Memory B cell (primary cell): ENCODE data around the gene NPPA.

ENCODE experiments used
- ATAC-seq: fragments of 150-1000 bp; cut with Tn5 transposase; 2 replicates; pipeline ENCODE4 v1.10.0; 2021; ENCODE audit warnings: low read depth, mild to moderate bottlenecking, moderate library complexity
- DNase-seq, 2 donors: peaks; one replicate each; pipeline ENCODE4 v3.0.0; 2022; ENCODE audit warnings: low spot score in 2 of 2
- H3K27ac Mint-ChIP-seq: one replicate; pipeline ENCODE4 v1.8.0; 2022; ENCODE audit warnings: mild to moderate bottlenecking, moderate library complexity, mixed read lengths
- H3K27me3 Mint-ChIP-seq: one replicate; pipeline ENCODE4 v1.8.0; 2022; ENCODE audit warnings: mixed read lengths
- H3K36me3 Mint-ChIP-seq: one replicate; pipeline ENCODE4 v1.8.0; 2022; ENCODE audit warnings: mild to moderate bottlenecking, mixed read lengths
- H3K4me1 Mint-ChIP-seq: one replicate; pipeline ENCODE4 v1.8.0; 2022; ENCODE audit warnings: mixed read lengths
- H3K4me3 Mint-ChIP-seq: one replicate; pipeline ENCODE4 v1.8.0; 2022; ENCODE audit warnings: mild to moderate bottlenecking, moderate library complexity, mixed read lengths
- H3K9me3 Mint-ChIP-seq: one replicate; pipeline ENCODE4 v1.8.0; 2022; ENCODE audit warnings: mixed read lengths

Gene NPPA

GRCh38 chr1:11800756-11801433 is 46.7 kb downstream of the NPPA start:
- Mint-ChIP-seq H3K27me3 (no peaks in the 10 kb centered on the region), H3K4me1 (peaks cover 33% of the 10 kb centered on the region), H3K9me3 (no peaks in the 10 kb centered on the region), H3K4me3 (no peak overlapping the region), H3K36me3 (peaks cover 12% of the 10 kb centered on the region), H3K27ac (no peak overlapping the region)
- ATAC-seq = no peak
- DNase-seq = no peak

DNA sequence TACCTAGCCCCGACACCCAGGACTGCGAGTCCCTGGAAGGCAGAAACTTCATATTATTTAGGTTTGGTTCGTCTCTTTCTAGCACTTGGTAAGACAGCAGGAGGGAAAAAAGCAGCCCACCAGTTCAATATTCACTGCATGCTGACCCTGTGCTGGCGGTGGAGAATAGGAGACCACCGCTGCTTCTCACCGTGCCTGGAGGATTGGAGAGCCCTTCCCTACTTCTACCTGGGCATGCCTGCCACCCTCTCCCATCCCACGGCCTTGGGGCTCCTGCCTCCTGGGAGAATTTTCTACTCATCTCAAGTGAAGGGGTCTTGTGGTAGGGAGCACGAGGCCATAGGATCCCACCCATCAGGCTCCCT is 47.2 kb downstream of the NPPA start:
- no peaks in the 10 kb centered on the region for H3K27me3 Mint-ChIP-seq
- H3K36me3 Mint-ChIP-seq = peaks cover 15% of the 10 kb centered on the region
- no peaks in the 10 kb centered on the region for H3K9me3 Mint-ChIP-seq
- no peak overlapping the region for H3K27ac Mint-ChIP-seq
- no peak for ATAC-seq
- DNase-seq = no peak
- peaks cover 33% of the 10 kb centered on the region for H3K4me1 Mint-ChIP-seq
- H3K4me3 Mint-ChIP-seq = no peak overlapping the region

GRCh38 chr1:11799896-11800295 is 47.7 kb downstream of the NPPA start:
- Mint-ChIP-seq H3K4me3 (no peak overlapping the region), H3K4me1 (peaks cover 32% of the 10 kb centered on the region), H3K27ac (no peak overlapping the region), H3K27me3 (no peaks in the 10 kb centered on the region), H3K9me3 (no peaks in the 10 kb centered on the region), H3K36me3 (peaks cover 18% of the 10 kb centered on the region)
- ATAC-seq (no peak), DNase-seq (no peak)

GRCh38 chr1:11799099-11799498 is 48.5 kb downstream of the NPPA start:
- peaks cover 21% of the 10 kb centered on the region for H3K36me3 Mint-ChIP-seq
- H3K27me3 Mint-ChIP-seq = no peaks in the 10 kb centered on the region
- ATAC-seq = no peak

DNA sequence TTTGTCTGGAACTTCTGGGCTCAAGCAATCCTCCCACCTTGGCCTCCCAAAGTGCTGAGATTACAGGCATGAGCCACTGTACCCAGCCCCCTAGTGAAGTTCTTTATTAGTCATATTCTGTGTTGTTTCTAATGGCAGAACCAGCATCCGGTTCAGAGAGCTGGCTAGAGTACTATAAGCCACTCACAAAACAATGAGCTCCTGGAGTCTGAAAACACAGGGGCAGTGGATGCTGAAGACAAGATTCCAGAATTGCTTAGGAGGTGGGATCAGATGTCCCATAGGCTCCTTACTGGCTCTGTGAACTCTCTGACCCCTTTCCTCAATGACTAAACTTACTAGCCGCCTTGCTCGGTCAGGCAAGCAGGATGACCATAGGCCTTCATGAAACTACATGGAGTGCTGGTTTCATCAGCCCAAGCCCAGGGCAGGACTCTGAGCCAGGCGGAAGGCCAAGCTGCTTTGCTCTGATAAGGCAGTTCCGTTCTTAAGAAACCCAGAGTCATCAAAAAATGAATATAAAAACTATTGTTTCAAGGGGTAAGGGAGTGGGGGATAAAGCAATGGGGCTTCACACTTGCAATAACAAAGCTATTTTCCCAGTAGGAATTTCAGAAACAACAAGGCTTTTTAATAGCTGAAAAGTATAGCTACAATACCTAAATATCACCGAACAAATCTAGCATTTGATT is 49.9 kb downstream of the NPPA start:
- DNase-seq = no peak
- no peaks in the 10 kb centered on the region for H3K27me3 Mint-ChIP-seq
- peaks cover 21% of the 10 kb centered on the region for H3K36me3 Mint-ChIP-seq
- no peak overlapping the region for H3K4me3 Mint-ChIP-seq
- H3K27ac Mint-ChIP-seq = no peak overlapping the region
- no peaks in the 10 kb centered on the region for H3K9me3 Mint-ChIP-seq
- H3K4me1 Mint-ChIP-seq = peaks cover 14% of the 10 kb centered on the region
- no peak for ATAC-seq

More at GRCh38 chr1:11799099-11799498, 48.5 kb downstream of the NPPA start:
- Mint-ChIP-seq H3K4me1 (peaks cover 24% of the 10 kb centered on the region), H3K27ac (no peak overlapping the region), H3K4me3 (no peak overlapping the region), H3K9me3 (no peaks in the 10 kb centered on the region)
- DNase-seq = no peak

DNA sequence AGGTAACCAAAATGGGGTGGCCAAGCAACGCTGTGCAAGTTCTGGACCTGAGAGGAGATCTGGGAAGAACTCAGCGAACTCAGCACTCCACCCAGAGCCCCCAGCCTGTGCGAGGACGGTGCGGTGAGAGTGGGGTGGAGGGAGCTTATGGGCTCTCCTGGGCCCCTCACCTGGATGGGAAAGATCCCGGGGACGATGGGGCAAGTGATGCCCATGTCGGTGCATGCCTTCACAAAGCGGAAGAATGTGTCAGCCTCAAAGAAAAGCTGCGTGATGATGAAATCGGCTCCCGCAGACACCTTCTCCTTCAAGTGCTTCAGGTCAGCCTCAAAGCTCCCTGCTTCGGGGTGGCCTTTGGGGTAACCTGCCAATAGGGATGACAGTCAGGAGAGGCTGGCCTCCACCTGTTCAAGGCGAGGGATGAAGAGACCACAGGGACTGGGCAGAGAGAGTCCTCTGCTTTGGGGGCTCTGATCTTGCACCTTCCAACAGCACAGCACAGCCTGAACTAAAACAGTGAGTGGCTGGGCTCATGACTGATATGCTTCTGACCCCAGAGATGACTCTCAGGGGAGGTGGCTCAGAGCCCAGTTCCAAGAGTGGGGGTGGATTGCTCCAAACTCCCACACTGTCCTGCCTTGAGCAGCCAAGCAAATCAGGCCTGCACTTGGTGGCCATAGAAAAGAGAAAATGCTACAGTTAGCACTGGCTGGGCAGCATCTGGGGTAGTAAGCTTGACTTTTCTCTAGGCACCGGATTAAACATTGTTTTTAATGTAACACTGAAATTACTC is 51.4 kb downstream of the NPPA start:
- H3K4me3 Mint-ChIP-seq = no peak overlapping the region
- peaks cover 27% of the 10 kb centered on the region for H3K36me3 Mint-ChIP-seq
- ATAC-seq = no peak
- no peak for DNase-seq
- no peak overlapping the region for H3K27ac Mint-ChIP-seq
- no peaks in the 10 kb centered on the region for H3K9me3 Mint-ChIP-seq
- H3K27me3 Mint-ChIP-seq = no peaks in the 10 kb centered on the region
- H3K4me1 Mint-ChIP-seq = peaks cover 11% of the 10 kb centered on the region
